GM20431 (cell line): ENCODE data around the gene TXNDC16.

Experiments used
- in situ Hi-C: fragments of 300-500 bp; cut with MseI, MboI; formaldehyde crosslinking; loops from one replicate; pipeline ENCODE4 v1.15.0; 2020; ENCODE audit warnings: low sequenced_read_pairs; ENCODE audit not compliant: unreplicated experiment

Gene TXNDC16

GRCh38 chr14:52400846-52401245 is 151.5 kb downstream of the TXNDC16 start:
- in situ Hi-C loops, result no loop called here

GRCh38 chr14:52399921-52400595 is 152.2 kb downstream of the TXNDC16 start:
- in situ Hi-C loops, result no loop called here

GRCh38 chr14:52399104-52399503 is 153.2 kb downstream of the TXNDC16 start:
- in situ Hi-C loops, result no loop called here

- in situ Hi-C loops, result no loop called here
Observed at GRCh38 chr14:52397844-52398243, 154.5 kb downstream of the TXNDC16 start.

- in situ Hi-C loops, result no loop called here
Observed at GRCh38 chr14:52395728-52396127, 156.6 kb downstream of the TXNDC16 start.

GRCh38 chr14:52391881-52392615 is 160.3 kb downstream of the TXNDC16 start:
- in situ Hi-C loops, result no loop called here
